Smooth muscle cell of the brain vasculature (primary cell): Measurements from ENCODE around the gene OR7E24.
A peak's percentile ranks its signal among the peaks of the same experiment; 100 is the strongest.
"Not testable (repeated sequence)": the region's sequence is repeated elsewhere in the genome, so short reads cannot be mapped to it uniquely, and the experiment has no call there.

ENCODE experiments used
- DNase-seq: peaks from one replicate; pipeline ENCODE4 v3.0.0-alpha.2; 2012; ENCODE audit warnings: low read depth, low spot score

Gene OR7E24

GRCh38 chr19:9250630-9251029 is at the start of gene OR7E24:
OR7E24 (plus strand) TSS chr19:9250930; CDS start chr19:9251044, 114 bp downstream.
- no peak for DNase-seq

- peak; percentile 23 for DNase-seq
Observed at GRCh38 chr19:9205501-9206113, 45.1 kb upstream of the OR7E24 start.

DNA sequence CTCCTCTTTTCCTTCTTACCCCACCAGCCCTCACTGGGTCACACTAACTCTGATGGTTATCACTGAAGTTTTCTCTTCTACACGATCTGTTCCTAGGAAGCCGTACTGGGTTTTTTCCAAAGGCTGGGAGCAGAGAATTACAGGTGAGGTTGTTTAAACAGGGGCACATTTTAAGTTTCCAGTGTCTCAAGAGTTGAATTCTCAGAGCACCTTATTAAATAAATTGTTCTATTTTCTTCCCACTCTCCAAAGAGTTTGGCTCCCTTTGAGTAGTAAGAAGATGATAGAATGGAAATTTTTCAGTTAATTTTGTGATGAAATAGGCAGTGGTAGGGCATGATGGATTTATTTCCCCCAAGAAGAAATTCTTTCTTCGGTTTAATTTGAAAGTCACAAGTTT is 31.2 kb upstream of the OR7E24 start, which contains the start of gene OR7D4:
TSS of gene OR7D4 (minus strand) at position 101 of the 400 bp plus-strand sequence. CDS start 4,752 bp downstream, outside the sequence.
- DNase-seq = no peak

DNA sequence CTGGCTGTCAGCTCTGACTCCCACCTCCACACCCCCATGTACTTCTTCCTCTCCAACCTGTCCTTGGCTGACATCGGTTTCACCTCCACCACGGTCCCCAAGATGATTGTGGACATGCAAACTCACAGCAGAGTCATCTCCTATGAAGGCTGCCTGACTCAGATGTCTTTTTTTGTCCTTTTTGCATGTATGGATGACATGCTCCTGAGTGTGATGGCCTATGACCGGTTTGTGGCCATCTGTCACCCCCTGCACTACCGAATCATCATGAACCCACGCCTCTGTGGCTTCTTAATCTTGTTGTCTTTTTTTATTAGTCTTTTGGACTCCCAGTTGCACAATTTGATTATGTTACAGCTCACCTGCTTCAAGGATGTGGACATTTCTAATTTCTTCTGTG is 506 bp downstream of the OR7E24 start:
- DNase-seq = no peak

DNA sequence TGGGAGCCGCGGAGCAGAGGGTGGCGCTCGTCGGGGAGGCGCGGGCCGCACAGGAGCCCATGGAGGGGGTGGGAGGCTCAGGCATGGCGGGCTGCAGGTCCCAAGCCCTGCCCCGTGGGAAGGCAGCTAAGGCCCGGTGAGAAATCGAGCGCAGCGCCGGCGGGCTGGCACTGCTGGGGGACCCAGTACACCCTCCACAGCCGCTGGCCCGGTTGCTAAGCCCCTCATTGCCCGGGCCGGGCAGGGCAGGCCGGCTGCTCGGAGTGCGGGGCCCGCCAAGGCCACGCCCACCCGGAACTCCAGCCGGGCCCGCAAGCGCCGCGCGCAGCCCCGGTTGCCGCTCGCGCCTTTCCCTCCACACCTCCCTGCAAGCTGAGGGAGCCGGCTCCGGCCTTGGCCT is 32.8 kb downstream of the OR7E24 start:
- DNase-seq = not testable (repeated sequence)

DNA sequence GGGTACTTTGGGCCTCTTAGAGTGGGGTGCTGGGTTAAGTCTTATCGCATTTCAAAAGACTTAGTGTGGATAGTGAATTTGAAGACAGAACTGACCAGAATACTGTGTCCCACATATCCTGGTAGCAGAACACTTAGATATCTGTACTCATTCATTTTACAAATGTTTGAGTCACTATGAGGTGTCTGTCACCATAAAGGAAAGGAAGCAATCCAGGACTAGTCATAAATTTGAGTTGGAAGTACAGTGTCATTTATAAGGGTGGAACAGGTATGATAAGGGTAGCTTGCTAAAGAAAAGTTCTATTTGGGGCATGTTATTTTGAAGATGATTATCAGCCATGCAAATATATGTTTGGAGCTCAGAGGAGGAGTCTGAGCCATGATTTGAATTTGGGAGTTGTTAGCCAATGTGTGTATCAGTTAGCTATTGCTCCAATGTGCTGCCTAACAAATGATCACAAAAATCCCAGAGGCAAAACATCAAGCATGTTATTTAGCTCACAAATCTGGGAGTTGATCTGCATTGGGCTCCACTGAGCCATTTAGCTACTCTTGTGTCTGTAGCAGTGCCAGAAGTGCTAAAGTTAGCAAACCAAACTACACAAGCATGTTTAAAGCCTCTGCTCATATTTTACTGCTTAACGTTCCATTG is 38.6 kb downstream of the OR7E24 start:
- no peak for DNase-seq

- DNase-seq = no peak
Observed at GRCh38 chr19:9295411-9295849, 44.7 kb downstream of the OR7E24 start.

DNA sequence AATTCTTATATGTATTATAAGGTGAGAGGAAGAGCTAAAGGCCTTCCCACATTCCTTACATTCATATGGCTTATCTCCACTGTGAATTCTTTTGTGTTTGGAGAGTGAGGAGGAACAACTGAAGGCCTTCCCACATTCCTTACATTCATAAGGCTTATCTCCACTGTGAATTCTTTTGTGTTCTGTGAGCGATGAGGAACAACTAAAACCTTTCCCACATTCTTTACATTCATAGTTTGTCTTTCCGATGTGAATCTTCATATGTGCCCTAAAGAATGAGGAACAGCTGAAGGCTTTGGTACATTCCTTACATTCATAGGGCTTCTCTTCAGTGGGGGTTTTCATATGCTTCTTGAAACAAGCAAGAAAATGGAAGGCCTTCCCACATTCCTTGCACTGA is 45.6 kb downstream of the OR7E24 start:
- DNase-seq = no peak
